ENCODE results near the gene PLEKHA6.
A peak's percentile ranks its signal among the peaks of the same experiment; 100 is the strongest.

DNA sequence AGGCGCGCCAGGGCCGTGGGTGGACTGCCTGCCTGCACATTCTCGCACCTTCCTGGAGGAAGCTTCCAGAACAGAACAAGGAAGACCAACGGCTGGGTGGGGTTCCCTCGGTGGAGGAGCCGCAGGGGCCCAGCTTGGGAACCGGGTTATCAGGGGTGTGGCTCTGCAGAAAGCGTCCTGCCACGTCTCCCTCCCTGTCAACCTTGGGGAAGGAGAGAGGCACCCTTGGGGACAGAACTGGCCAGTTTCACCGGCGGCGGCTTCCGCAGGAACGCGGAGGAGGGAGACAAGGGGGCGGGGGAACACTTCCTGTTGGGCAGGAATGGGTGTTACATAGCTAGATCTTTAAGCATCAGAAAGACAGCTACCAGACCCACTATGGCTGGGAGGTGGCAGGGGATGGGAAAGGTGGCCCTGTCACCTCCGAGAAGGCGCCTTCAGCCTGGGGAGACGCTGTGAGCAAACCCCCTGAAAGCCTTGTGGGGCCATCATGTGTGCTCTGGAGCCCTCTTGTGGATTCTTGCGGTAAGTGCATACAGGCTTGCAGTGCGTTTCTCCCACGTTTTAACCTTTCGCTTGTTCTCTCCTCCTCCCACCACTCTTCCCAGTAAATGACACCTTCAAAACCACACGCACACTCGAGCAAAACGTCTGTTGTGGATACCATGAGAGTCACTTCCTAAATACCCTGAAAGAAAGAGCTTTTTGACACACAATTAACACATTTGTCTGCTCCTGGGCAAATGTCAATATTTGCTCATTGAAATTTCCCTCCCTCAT is 3.8 kb upstream of the PLEKHA6 start:
- TF ChIP-seq, protein P1, sequence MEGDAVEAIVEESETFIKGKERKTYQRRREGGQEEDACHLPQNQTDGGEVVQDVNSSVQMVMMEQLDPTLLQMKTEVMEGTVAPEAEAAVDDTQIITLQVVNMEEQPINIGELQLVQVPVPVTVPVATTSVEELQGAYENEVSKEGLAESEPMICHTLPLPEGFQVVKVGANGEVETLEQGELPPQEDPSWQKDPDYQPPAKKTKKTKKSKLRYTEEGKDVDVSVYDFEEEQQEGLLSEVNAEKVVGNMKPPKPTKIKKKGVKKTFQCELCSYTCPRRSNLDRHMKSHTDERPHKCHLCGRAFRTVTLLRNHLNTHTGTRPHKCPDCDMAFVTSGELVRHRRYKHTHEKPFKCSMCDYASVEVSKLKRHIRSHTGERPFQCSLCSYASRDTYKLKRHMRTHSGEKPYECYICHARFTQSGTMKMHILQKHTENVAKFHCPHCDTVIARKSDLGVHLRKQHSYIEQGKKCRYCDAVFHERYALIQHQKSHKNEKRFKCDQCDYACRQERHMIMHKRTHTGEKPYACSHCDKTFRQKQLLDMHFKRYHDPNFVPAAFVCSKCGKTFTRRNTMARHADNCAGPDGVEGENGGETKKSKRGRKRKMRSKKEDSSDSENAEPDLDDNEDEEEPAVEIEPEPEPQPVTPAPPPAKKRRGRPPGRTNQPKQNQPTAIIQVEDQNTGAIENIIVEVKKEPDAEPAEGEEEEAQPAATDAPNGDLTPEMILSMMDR (conservative IDR thresholded peaks at IDR 0.05; ENCODE audit: low read depth in 2 of 2), result peak; percentile 93 to 99
- TF ChIP-seq, protein P2, sequence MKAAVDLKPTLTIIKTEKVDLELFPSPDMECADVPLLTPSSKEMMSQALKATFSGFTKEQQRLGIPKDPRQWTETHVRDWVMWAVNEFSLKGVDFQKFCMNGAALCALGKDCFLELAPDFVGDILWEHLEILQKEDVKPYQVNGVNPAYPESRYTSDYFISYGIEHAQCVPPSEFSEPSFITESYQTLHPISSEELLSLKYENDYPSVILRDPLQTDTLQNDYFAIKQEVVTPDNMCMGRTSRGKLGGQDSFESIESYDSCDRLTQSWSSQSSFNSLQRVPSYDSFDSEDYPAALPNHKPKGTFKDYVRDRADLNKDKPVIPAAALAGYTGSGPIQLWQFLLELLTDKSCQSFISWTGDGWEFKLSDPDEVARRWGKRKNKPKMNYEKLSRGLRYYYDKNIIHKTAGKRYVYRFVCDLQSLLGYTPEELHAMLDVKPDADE (IDR thresholded peaks at IDR 0.05), result 0 out of 2 replicates have a peak, but pooled peaks have one; percentile 23
- TF ChIP-seq, protein P3, sequence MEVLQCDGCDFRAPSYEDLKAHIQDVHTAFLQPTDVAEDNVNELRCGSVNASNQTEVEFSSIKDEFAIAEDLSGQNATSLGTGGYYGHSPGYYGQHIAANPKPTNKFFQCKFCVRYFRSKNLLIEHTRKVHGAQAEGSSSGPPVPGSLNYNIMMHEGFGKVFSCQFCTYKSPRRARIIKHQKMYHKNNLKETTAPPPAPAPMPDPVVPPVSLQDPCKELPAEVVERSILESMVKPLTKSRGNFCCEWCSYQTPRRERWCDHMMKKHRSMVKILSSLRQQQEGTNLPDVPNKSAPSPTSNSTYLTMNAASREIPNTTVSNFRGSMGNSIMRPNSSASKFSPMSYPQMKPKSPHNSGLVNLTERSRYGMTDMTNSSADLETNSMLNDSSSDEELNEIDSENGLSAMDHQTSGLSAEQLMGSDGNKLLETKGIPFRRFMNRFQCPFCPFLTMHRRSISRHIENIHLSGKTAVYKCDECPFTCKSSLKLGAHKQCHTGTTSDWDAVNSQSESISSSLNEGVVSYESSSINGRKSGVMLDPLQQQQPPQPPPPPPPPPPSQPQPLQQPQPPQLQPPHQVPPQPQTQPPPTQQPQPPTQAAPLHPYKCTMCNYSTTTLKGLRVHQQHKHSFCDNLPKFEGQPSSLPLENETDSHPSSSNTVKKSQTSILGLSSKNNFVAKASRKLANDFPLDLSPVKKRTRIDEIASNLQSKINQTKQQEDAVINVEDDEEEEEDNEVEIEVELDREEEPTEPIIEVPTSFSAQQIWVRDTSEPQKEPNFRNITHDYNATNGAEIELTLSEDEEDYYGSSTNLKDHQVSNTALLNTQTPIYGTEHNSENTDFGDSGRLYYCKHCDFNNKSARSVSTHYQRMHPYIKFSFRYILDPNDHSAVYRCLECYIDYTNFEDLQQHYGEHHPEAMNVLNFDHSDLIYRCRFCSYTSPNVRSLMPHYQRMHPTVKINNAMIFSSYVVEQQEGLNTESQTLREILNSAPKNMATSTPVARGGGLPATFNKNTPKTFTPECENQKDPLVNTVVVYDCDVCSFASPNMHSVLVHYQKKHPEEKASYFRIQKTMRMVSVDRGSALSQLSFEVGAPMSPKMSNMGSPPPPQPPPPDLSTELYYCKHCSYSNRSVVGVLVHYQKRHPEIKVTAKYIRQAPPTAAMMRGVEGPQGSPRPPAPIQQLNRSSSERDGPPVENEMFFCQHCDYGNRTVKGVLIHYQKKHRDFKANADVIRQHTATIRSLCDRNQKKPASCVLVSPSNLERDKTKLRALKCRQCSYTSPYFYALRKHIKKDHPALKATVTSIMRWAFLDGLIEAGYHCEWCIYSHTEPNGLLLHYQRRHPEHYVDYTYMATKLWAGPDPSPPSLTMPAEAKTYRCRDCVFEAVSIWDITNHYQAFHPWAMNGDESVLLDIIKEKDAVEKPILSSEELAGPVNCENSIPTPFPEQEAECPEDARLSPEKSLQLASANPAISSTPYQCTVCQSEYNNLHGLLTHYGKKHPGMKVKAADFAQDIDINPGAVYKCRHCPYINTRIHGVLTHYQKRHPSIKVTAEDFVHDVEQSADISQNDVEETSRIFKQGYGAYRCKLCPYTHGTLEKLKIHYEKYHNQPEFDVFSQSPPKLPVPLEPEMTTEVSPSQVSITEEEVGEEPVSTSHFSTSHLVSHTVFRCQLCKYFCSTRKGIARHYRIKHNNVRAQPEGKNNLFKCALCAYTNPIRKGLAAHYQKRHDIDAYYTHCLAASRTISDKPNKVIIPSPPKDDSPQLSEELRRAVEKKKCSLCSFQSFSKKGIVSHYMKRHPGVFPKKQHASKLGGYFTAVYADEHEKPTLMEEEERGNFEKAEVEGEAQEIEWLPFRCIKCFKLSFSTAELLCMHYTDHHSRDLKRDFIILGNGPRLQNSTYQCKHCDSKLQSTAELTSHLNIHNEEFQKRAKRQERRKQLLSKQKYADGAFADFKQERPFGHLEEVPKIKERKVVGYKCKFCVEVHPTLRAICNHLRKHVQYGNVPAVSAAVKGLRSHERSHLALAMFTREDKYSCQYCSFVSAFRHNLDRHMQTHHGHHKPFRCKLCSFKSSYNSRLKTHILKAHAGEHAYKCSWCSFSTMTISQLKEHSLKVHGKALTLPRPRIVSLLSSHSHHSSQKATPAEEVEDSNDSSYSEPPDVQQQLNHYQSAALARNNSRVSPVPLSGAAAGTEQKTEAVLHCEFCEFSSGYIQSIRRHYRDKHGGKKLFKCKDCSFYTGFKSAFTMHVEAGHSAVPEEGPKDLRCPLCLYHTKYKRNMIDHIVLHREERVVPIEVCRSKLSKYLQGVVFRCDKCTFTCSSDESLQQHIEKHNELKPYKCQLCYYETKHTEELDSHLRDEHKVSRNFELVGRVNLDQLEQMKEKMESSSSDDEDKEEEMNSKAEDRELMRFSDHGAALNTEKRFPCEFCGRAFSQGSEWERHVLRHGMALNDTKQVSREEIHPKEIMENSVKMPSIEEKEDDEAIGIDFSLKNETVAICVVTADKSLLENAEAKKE (CRISPR knock-in tag; IDR thresholded peaks at IDR 0.05), result no peak
- TF ChIP-seq NANOG (IDR thresholded peaks at IDR 0.05; ENCODE audit: borderline replicate concordance) (no peak), POLR2AphosphoS5 (IDR thresholded peaks at IDR 0.05; ENCODE audit: low read depth) (no peak), EZH2phosphoT487 (IDR thresholded peaks at IDR 0.05; ENCODE audit: unreplicated experiment) (no peak), EZH2 (IDR thresholded peaks at IDR 0.05; ENCODE audit: low read depth, unreplicated experiment) (no peak), JUNB (IDR thresholded peaks at IDR 0.05; ENCODE audit: unreplicated experiment) (no peak), CREB1 (CRISPR knock-in tag; IDR thresholded peaks at IDR 0.05; ENCODE audit: low read depth) (no peak), ZNF331 (CRISPR knock-in tag; IDR thresholded peaks at IDR 0.05; ENCODE audit: low read depth) (no peak)
- TF ChIP-seq, protein P4, sequence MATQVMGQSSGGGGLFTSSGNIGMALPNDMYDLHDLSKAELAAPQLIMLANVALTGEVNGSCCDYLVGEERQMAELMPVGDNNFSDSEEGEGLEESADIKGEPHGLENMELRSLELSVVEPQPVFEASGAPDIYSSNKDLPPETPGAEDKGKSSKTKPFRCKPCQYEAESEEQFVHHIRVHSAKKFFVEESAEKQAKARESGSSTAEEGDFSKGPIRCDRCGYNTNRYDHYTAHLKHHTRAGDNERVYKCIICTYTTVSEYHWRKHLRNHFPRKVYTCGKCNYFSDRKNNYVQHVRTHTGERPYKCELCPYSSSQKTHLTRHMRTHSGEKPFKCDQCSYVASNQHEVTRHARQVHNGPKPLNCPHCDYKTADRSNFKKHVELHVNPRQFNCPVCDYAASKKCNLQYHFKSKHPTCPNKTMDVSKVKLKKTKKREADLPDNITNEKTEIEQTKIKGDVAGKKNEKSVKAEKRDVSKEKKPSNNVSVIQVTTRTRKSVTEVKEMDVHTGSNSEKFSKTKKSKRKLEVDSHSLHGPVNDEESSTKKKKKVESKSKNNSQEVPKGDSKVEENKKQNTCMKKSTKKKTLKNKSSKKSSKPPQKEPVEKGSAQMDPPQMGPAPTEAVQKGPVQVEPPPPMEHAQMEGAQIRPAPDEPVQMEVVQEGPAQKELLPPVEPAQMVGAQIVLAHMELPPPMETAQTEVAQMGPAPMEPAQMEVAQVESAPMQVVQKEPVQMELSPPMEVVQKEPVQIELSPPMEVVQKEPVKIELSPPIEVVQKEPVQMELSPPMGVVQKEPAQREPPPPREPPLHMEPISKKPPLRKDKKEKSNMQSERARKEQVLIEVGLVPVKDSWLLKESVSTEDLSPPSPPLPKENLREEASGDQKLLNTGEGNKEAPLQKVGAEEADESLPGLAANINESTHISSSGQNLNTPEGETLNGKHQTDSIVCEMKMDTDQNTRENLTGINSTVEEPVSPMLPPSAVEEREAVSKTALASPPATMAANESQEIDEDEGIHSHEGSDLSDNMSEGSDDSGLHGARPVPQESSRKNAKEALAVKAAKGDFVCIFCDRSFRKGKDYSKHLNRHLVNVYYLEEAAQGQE (IDR thresholded peaks at IDR 0.05; ENCODE audit: unreplicated experiment), result no peak

Measured in GM23338 (cell line).